LHCN-M2 (cell line): ENCODE measurements around the gene ASB10. TPM values are rescaled to one million over a fixed set of nuclear protein-coding genes. Genes with fewer than 3 reads are reported as not detected.

ENCODE experiments used
- DNase-seq: peaks from one replicate; pipeline ENCODE4 v3.0.0-alpha.2; 2012; ENCODE audit warnings: low read depth
- total RNA-seq: library from RNA; depleted of rRNA; stranded (reverse); fragments of >200 nt; gene quantifications from 2 replicates; pipeline ENCODE4 v1.2.3, GENCODE V29; 2014

Gene ASB10
- total RNA-seq, 1 experiment from 2014 or later, result not detected

DNA sequence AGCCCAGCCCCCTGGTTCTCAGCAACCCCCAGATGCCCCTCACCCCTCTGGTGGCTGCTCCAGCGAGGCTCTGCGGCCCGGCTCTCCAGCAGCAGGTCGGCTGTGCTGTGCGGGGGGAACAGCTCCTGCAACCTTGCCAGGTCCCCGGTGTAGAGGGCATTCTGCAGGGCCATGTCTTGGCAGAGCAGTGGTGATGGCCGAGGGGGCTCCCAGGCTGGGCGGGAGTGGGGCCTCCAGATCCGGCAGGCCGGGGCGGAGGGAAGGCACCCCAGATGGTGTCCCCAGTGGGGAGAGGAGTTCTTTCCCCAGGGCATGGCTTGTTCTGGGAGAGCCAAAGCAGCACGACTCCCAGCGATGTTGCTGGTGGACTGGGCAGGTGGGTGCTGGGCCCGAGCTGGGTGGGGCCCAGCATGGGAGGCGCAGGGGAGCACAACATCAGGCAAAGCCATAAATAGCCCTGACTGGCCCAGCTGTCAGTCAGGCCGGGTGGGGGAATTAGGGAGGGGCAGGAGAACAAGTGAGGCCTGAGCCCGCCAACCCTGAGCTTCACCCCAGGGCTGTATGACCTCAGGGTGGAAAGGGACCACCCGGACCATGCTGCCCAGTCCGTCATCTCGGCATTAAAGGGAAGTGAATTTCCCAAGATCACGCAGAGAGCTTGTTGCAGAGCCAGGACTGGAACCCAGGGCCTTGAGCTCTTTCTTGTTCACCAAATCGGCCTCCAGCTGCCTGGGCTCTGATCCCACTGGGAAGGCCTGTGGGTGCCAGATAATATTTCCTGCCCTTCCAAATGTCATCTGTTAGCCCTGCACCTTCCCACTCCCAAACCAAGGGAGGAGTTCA lies 580 bp upstream of the ASB10 start:
- no peak for DNase-seq

DNA sequence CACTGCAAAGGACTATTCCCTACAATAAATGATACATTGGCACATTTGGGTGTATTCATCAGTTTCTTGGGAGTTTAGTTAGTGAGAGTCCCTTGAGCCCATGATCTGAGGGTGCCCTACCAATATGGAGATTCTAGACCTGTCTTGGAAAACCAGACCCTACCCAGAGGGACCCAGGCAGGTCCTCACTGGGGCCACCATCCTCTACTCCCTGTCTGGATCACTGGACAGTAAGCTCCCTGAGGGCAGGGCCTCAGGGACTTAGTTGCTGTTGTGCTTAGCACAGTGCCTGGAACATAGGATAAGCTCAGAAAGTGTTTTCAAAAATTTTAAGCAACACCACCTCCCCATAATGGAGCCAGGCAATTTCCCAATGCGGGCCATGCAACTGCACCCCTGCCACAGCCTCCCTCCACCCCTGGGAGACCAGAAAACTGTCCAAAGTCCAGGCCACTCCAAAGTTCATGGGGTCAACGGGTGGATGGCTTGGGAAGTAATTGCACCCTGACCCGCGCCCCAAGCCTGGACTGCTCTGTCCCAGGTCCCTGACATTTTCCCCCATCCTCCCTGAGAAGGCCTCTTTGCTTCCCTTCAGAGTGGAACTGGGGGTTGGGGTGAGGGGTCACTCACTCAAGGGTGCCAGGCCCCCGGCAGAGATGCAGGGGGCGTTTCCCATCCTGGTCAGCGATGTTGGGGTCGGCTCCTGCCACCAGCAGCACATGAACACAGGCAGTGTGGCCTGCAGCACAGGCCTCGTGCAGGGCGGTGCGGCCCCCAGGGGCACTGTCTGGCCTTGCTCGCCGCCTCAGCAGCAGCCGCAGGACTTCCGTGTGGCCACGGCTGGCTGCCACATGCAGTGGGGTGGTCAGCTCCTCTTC lies 1.0 kb downstream of the ASB10 start:
- no peak for DNase-seq

GRCh38 chr7:151181011-151181431 lies 6.0 kb downstream of the ASB10 start:
- DNase-seq, result no peak

DNA sequence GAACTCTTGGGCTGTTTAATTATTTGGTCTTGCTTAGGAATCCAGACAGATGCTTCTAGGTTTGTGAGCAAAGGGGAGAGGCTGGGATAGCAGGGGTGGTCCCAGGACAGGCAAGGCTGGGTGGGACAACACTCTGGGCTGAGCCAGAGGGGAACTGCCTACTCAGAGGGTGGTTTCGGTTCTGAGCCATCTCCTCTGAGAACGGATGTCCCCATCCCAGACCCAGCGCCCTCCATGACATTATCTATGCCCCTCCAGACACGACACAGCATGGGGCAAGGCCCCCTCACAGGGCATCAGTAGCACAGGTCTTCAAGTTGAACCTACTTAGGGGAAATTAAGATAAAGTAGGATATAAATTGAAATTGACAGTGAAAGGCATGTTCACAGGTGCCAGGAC lies 7.1 kb downstream of the ASB10 start:
- no peak for DNase-seq

GRCh38 chr7:151179287-151179860 lies 7.7 kb downstream of the ASB10 start:
- no peak for DNase-seq

- no peak for DNase-seq
These were observed 8.2 kb downstream of the ASB10 start for GRCh38 chr7:151178831-151179230.

DNA sequence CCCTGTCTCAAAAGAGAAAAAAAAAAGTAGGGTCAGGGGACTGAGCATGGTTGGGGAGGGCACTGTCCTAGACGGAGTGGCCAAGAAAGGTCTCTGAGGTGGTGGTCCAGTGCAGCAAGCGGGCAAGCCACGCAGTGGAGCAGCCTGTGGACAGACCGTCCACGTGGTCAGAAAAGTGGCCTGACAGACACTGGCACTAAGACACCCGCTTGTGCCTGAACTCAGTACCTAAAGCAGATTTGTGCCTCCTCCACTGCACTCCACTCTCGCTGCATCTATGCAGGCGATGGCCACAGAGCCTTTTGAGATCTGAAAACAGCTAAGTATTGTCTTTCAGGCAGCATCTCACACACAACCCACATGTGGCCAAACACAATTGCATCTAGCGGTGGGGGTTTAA lies 8.8 kb downstream of the ASB10 start:
- no peak for DNase-seq

GRCh38 chr7:151177310-151177709 lies 9.7 kb downstream of the ASB10 start:
- DNase-seq, result no peak

- no peak for DNase-seq
These were observed 10.6 kb downstream of the ASB10 start for GRCh38 chr7:151176401-151176800.

GRCh38 chr7:151175793-151176311 lies 11.2 kb downstream of the ASB10 start:
- no peak for DNase-seq

DNA sequence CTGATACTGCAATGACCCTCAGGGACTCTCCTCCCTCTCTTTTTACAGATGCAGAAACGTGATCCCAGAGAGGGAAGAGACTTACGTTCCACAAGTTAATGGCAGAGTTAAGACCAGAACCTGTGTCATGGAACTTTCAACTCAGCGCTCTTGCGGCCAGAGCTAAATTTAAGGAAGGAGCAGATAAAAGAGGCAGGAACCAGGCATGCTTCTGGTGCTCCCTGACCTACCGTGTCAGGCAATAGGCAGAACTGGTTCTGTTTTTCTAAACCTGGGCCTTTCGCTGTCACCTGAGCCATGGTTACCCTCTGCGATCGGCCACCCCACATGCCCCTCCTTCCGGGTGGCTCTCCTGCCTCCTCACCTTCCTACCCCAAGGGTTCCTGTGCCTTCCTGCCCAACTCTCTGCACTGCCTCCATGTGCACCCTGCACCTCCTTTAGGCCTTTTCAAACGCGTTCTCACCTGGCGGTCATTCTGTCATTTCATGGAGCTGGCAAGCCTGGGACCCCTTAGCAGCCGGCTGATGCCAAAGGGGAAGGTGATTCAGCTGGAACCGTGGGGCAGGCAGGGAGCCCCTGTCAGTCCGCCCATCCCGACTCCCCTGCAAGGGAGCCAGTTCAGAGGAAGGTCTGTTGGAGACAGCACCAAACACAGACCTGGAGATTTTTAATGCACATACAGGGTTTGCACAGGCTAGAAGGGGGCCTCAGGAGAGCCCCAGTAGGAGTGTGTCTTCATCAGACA lies 11.8 kb downstream of the ASB10 start:
- DNase-seq, result no peak

DNA sequence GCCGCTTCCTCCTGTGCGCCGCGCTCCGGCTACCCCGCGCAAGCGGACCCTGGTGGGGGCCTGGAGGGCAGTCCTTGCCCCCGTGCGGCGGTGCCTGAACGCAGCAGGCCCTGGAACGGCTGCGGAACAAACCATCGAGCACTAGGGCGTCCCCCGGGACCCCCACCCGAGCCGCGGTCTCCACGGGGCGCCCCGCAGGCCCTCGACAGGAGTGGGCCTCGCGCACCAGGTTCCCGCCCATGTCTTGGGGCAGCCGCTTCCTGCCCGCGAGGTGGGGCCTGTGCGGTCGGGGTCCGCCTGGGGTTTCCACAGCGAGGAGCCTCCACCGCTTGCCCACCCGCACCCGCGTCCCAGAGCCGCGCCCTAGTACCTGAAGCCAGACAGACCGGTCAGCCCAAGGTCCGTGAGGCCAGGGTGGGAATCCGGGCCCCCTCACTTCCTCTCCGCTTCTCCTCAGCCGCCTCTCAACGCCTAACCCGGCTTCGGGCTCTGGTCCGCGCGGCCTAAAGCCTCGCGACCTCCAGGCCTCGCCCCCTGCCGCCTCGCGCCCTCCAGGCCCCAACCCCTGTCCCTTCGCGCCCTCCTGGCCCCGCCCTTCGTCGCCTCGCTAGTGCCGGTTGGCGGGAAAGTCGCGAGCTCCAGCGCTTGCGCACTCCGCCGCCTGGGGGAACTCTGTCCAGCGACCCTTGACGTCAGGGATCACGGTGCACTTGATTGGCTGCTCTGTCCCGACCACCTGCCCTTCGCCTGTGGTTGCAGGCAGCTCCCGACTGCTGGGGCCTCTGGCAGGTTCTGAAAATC lies 12.6 kb downstream of the ASB10 start:
- DNase-seq, result peak; percentile 14

DNA sequence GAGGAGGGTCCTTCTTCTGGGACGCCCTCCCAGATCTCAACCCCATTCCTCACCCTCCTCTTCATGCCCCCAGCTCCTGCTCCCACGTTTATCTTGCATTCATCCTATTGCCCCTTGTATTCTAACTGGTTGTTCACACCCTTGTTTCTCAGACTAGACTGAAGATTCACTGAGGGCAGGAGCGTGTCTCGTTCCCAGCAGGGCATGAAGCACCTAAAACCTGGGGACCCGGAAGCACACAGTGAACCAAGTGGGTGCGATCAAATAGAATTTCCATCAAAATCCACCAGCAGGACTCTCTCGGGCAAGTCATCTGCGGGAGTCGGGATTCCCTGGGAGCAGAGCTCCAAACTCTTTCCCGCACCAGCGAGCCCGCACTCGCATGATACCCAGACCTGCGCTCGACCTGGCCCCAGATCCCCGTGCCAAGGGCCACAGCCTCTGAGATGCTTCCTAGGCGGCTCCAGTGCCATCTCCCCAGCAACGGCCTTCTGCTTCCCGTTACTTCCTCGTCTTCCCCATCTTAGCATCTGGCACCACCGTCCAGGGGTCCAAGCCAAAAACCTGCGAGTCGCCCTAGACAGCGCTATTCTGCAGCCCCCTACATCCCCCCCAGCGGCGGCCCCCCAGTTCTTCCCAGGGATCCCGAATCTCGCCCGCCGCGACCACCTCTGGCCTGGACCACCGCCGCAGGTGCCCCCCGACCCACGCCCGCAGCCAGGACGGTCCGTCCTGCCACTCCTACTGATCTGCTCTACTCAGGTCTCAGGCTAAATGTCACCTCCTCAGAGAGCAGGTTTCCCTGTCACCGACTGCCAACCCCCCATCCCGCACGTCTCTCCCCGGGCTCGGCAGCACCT lies 13.4 kb downstream of the ASB10 start:
- DNase-seq, result no peak

- peak; percentile 56 for DNase-seq
These were observed 14.5 kb downstream of the ASB10 start for GRCh38 chr7:151172273-151173141.

DNA sequence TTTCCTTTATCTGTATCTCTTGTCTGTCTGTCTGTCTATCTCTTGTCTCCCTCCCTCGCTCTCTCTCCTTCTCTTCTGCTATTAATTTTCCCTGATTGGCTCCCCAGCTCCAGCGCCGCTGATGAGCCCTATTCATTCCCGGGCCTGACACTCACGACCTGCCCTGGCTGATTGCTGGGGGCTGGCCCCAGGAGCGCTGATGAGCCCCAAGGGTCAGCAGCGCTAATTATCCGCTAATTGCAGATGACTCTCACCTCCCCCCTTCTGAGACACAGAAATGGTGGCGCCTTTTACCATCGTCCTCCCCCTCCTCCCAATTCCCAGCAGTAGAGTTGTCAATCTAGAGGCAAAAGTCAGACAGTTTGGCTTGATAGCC lies 18.3 kb downstream of the ASB10 start:
- no peak for DNase-seq

- no peak for DNase-seq
These were observed 18.9 kb downstream of the ASB10 start for GRCh38 chr7:151168003-151168786.

DNA sequence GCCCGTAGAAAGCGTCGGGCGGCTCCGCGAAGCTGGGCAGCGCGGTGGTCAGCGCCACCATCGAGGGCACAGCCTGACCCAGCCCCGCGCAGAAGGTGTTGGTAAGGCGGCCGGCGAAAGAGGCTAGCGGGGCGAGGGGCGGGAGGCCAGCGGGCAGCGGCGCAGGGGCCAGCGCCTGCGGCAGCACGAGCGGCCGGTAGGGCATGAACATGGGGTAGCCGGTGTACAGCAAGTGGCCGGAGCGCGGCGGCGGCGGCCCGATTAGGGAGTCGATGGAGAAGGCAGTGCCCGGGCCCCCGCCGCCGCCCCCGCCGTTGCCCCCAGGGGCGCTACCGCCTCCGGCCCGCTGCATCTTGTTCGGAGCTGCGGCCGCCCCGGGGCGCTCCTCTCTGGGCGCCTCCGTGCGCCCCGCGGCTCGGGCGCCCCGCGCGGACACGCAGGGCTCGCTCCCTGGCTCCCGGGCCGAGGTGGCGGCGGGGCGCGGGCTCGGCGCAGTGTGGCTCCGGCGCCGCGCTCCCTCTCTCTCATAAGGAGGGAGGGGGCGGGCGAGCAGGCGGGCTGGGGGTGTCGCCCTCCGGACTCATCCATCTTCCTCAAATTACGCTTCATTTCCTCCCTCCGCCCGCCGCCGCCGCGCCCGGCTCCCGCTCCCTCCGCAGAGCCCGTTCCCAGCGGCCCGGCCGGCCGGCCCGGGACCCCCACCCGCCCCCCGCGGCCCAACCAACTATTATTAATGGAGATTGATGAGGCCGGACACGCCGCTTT lies 19.7 kb downstream of the ASB10 start, which contains the start of gene GBX1:
Gene GBX1 (minus strand): TSS at position 498 of the 765 bp plus-strand sequence. CDS start 146 bp downstream, at position 352.
- no peak for DNase-seq
